GM18870 (cell line): ENCODE measurements around the gene PLEKHS1.
A peak's percentile ranks its signal among the peaks of the same experiment; 100 is the strongest.
"Not testable (repeated sequence)": the region's sequence is repeated elsewhere in the genome, so short reads cannot be mapped to it uniquely, and the experiment has no call there.

Experiments
- ATAC-seq: cut with Tn5 transposase; IDR thresholded peaks from one replicate; pipeline ENCODE4 v1.9.1; 2021; ENCODE audit warnings: moderate library complexity; ENCODE audit not compliant: unreplicated experiment

Gene PLEKHS1

GRCh38 chr10:113782986-113783704 is 31.7 kb downstream of the PLEKHS1 start:
- no peak for ATAC-seq

- peak; percentile 93 for ATAC-seq
Measured at GRCh38 chr10:113788604-113789083, 37.2 kb downstream of the PLEKHS1 start.

- no peak for ATAC-seq
Measured at GRCh38 chr10:113791691-113792090, 40.2 kb downstream of the PLEKHS1 start.

GRCh38 chr10:113801569-113801968 is 50.1 kb downstream of the PLEKHS1 start:
- no peak for ATAC-seq

- no peak for ATAC-seq
Measured at GRCh38 chr10:113802997-113803396, 51.5 kb downstream of the PLEKHS1 start.

- no peak for ATAC-seq
Measured at GRCh38 chr10:113806503-113806902, 55.0 kb downstream of the PLEKHS1 start.

- ATAC-seq = no peak
Measured at GRCh38 chr10:113808168-113808567, 56.7 kb downstream of the PLEKHS1 start.

- not testable (repeated sequence) for ATAC-seq
Measured at GRCh38 chr10:113814700-113815099, 63.2 kb downstream of the PLEKHS1 start.

GRCh38 chr10:113819989-113820388 is 68.5 kb downstream of the PLEKHS1 start:
- no peak for ATAC-seq

- no peak for ATAC-seq
Measured at GRCh38 chr10:113820507-113820906, 69.0 kb downstream of the PLEKHS1 start.

GRCh38 chr10:113821306-113821705 is 69.8 kb downstream of the PLEKHS1 start:
- ATAC-seq = not testable (repeated sequence)

GRCh38 chr10:113822174-113822573 is 70.7 kb downstream of the PLEKHS1 start:
- no peak for ATAC-seq

- no peak for ATAC-seq
Measured at GRCh38 chr10:113823389-113823788, 71.9 kb downstream of the PLEKHS1 start.

- no peak for ATAC-seq
Measured at GRCh38 chr10:113825791-113826190, 74.3 kb downstream of the PLEKHS1 start.

GRCh38 chr10:113828567-113828966 is 77.1 kb downstream of the PLEKHS1 start:
- ATAC-seq = not testable (repeated sequence)
